ENCODE data around the gene ADAMTS15.

- TF ChIP-seq CTCF (conservative IDR thresholded peaks at IDR 0.05 in 1 of 2, IDR thresholded peaks at IDR 0.05 in 1 of 2; ENCODE audit: low read depth in 1 of 2, low read length in 2 of 2) (no peak), EZH2 (IDR thresholded peaks at IDR 0.05; ENCODE audit: low read length, missing control alignments) (no peak)
These were observed 62.1 kb downstream of the ADAMTS15 start for GRCh38 chr11:130510407-130511006.
